Sciatic nerve (tissue), 2 donors: ENCODE measurements around the gene GDPD4. TPM values are rescaled to one million over a fixed set of nuclear protein-coding genes. Genes with fewer than 3 reads are reported as not detected.

Source experiments
- ATAC-seq: fragments of 200-7000 bp; cut with Tn5 transposase; one replicate; pipeline ENCODE4 v1.9.1; 2020; ENCODE audit warnings: mild to moderate bottlenecking, moderate library complexity
- DNase-seq: peaks from one replicate; pipeline ENCODE4 v3.0.0-alpha.2; 2020; ENCODE audit warnings: low spot score
- intact Hi-C: fragments of 100-400 bp; cut with DNase I; formaldehyde crosslinking; loops from one replicate; pipeline ENCODE4 v1.14.2; 2022
- total RNA-seq: library from RNA; stranded (reverse); fragmentation: NEBNext Ultra II Directional; extraction: Animal tissue kit (Norgen Biotek cat#: 25700); gene quantifications from one replicate; pipeline ENCODE4 v1.2.1, GENCODE V29; 2021
- donor health status: DM: no; HTN: no; CAD: no.
- donor health status: DM: no; HTN: no; CAD: no.

Gene GDPD4
- total RNA-seq, 1 donor from 2014 or later: not detected

- intact Hi-C loops: no loop called here
- ATAC-seq (no peak), DNase-seq (no peak)
Observed at GRCh38 chr11:77170107-77170506, 131.4 kb downstream of the GDPD4 start.

DNA sequence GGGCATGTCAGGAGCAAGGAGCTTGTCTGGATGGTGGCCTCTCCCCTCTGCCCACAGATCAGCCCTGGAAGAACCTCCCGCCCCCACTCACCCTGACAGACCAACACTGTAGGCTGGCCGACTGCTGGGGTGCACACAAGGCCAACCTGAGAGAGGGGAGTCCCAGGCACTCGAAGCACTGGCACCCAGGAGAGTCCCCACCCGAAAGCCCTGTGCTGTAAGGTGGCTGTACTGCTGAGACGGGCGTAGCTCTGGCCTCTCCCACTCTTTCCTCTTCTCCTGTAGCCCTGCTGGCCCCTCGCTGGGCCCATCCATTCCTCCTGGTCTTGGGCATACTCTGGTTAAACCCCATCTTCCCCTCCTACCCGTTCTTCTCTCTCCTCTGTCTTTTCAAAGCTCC lies 133.7 kb downstream of the GDPD4 start:
- intact Hi-C loops: no loop called here
- ATAC-seq (no peak), DNase-seq (no peak)

DNA sequence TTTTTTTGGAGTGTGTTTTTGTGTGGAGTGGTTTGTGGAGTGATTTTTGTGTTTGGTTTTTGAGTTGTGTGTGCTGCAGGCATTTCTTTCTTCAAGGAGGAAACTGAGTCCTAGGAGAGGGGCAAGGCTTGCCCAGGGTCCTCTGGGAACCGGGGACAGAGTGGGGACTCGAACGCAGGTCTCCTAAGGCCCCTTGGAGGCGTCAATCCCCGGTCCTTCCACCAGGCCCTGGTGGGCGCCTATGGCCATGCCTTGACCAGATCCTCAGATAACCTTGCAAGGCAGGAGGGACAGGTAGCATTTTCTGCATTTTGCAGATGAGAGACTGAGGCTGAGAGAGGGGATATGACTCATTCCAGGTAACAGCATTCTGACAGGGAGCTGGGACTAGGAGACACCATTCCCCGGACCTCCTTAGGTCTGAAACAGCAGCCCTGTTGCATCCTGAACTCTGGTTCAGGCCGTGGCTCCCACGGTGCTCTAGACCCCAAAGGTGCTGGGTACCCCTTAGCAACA lies 134.3 kb downstream of the GDPD4 start:
- intact Hi-C loops: no loop called here
- ATAC-seq: no peak
- DNase-seq: no peak

Other genes starting within 250 kb of the GDPD4 start
- 20.1 TPM for gene CAPN5, start 234.7 kb downstream of the GDPD4 start, total RNA-seq
- gene OMP, start 198.8 kb downstream of the GDPD4 start, total RNA-seq: 2.8 TPM
- gene MYO7A, start 173.4 kb downstream of the GDPD4 start, total RNA-seq: 16.7 TPM
- gene PAK1, start 172.4 kb upstream of the GDPD4 start, total RNA-seq: 31.3 TPM